ENCODE results near the gene IL10RA. TPM values are rescaled to one million over a fixed set of nuclear protein-coding genes. Genes with fewer than 3 reads are reported as not detected.

Gene IL10RA
- total and polyA plus RNA-seq, 9 of the 15 experiments (the other 6 are each of a cell fraction or from before 2014, with no cell fraction given), result 0.17 to 17.3 (median 2.9) TPM

- TF ChIP-seq, protein P1, sequence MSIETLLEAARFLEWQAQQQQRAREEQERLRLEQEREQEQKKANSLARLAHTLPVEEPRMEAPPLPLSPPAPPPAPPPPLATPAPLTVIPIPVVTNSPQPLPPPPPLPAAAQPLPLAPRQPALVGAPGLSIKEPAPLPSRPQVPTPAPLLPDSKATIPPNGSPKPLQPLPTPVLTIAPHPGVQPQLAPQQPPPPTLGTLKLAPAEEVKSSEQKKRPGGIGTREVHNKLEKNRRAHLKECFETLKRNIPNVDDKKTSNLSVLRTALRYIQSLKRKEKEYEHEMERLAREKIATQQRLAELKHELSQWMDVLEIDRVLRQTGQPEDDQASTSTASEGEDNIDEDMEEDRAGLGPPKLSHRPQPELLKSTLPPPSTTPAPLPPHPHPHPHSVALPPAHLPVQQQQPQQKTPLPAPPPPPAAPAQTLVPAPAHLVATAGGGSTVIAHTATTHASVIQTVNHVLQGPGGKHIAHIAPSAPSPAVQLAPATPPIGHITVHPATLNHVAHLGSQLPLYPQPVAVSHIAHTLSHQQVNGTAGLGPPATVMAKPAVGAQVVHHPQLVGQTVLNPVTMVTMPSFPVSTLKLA (conservative IDR thresholded peaks at IDR 0.05), result peak; percentile 55 to 60; a peak in 3 of 4 replicates
- TF ChIP-seq GTF2A2 (tag; IDR thresholded peaks at IDR 0.05) (no peak), ETV5 (CRISPR knock-in tag; IDR thresholded peaks at IDR 0.05; ENCODE audit: low read depth) (no peak; the same call in 1 of the 2 replicates), MTA1 (IDR thresholded peaks at IDR 0.05; ENCODE audit: borderline replicate concordance) (no peak), ILK (tag; IDR thresholded peaks at IDR 0.05; ENCODE audit: borderline replicate concordance, low read depth) (no peak; the same call in 1 of the 2 replicates), MTA2 (IDR thresholded peaks at IDR 0.05; ENCODE audit: low read depth) (no peak), DMBX1 (CRISPR knock-in tag; IDR thresholded peaks at IDR 0.05; ENCODE audit: borderline replicate concordance) (peak; percentile 88)
- TF ChIP-seq, protein P2, sequence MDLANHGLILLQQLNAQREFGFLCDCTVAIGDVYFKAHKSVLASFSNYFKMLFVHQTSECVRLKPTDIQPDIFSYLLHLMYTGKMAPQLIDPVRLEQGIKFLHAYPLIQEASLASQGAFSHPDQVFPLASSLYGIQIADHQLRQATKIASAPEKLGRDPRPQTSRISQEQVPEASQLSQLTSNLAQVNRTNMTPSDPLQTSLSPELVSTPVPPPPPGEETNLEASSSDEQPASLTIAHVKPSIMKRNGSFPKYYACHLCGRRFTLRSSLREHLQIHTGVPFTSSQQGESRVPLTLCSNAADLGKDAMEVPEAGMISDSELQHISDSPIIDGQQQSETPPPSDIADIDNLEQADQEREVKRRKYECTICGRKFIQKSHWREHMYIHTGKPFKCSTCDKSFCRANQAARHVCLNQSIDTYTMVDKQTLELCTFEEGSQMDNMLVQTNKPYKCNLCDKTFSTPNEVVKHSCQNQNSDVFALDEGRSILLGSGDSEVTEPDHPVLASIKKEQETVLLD (IDR thresholded peaks at IDR 0.05), result no peak
- TF ChIP-seq, protein P3, sequence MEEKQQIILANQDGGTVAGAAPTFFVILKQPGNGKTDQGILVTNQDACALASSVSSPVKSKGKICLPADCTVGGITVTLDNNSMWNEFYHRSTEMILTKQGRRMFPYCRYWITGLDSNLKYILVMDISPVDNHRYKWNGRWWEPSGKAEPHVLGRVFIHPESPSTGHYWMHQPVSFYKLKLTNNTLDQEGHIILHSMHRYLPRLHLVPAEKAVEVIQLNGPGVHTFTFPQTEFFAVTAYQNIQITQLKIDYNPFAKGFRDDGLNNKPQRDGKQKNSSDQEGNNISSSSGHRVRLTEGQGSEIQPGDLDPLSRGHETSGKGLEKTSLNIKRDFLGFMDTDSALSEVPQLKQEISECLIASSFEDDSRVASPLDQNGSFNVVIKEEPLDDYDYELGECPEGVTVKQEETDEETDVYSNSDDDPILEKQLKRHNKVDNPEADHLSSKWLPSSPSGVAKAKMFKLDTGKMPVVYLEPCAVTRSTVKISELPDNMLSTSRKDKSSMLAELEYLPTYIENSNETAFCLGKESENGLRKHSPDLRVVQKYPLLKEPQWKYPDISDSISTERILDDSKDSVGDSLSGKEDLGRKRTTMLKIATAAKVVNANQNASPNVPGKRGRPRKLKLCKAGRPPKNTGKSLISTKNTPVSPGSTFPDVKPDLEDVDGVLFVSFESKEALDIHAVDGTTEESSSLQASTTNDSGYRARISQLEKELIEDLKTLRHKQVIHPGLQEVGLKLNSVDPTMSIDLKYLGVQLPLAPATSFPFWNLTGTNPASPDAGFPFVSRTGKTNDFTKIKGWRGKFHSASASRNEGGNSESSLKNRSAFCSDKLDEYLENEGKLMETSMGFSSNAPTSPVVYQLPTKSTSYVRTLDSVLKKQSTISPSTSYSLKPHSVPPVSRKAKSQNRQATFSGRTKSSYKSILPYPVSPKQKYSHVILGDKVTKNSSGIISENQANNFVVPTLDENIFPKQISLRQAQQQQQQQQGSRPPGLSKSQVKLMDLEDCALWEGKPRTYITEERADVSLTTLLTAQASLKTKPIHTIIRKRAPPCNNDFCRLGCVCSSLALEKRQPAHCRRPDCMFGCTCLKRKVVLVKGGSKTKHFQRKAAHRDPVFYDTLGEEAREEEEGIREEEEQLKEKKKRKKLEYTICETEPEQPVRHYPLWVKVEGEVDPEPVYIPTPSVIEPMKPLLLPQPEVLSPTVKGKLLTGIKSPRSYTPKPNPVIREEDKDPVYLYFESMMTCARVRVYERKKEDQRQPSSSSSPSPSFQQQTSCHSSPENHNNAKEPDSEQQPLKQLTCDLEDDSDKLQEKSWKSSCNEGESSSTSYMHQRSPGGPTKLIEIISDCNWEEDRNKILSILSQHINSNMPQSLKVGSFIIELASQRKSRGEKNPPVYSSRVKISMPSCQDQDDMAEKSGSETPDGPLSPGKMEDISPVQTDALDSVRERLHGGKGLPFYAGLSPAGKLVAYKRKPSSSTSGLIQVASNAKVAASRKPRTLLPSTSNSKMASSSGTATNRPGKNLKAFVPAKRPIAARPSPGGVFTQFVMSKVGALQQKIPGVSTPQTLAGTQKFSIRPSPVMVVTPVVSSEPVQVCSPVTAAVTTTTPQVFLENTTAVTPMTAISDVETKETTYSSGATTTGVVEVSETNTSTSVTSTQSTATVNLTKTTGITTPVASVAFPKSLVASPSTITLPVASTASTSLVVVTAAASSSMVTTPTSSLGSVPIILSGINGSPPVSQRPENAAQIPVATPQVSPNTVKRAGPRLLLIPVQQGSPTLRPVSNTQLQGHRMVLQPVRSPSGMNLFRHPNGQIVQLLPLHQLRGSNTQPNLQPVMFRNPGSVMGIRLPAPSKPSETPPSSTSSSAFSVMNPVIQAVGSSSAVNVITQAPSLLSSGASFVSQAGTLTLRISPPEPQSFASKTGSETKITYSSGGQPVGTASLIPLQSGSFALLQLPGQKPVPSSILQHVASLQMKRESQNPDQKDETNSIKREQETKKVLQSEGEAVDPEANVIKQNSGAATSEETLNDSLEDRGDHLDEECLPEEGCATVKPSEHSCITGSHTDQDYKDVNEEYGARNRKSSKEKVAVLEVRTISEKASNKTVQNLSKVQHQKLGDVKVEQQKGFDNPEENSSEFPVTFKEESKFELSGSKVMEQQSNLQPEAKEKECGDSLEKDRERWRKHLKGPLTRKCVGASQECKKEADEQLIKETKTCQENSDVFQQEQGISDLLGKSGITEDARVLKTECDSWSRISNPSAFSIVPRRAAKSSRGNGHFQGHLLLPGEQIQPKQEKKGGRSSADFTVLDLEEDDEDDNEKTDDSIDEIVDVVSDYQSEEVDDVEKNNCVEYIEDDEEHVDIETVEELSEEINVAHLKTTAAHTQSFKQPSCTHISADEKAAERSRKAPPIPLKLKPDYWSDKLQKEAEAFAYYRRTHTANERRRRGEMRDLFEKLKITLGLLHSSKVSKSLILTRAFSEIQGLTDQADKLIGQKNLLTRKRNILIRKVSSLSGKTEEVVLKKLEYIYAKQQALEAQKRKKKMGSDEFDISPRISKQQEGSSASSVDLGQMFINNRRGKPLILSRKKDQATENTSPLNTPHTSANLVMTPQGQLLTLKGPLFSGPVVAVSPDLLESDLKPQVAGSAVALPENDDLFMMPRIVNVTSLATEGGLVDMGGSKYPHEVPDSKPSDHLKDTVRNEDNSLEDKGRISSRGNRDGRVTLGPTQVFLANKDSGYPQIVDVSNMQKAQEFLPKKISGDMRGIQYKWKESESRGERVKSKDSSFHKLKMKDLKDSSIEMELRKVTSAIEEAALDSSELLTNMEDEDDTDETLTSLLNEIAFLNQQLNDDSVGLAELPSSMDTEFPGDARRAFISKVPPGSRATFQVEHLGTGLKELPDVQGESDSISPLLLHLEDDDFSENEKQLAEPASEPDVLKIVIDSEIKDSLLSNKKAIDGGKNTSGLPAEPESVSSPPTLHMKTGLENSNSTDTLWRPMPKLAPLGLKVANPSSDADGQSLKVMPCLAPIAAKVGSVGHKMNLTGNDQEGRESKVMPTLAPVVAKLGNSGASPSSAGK (IDR thresholded peaks at IDR 0.05), result peak; percentile 87
These were observed 15.3 kb downstream of the IL10RA start (continued) for GRCh38 chr11:118001494-118001971.
